ENCODE data around the gene SNRPE. TPM values are rescaled to one million over a fixed set of nuclear protein-coding genes. Genes with fewer than 3 reads are reported as not detected.

Gene SNRPE
- total RNA-seq, 1 experiment from 2014 or later = 326 TPM

- H3K9me3 Mint-ChIP-seq = no peaks in the 10 kb centered on the region
- no peak overlapping the region for H2BK120ac ChIP-seq (ENCODE audit: low read depth, low read length, poor library complexity, severe bottlenecking)
- no peak for TF ChIP-seq CTCF (conservative IDR thresholded peaks at IDR 0.05)
- H4K20me1 ChIP-seq (ENCODE audit: control insufficient read depth, insufficient read depth, insufficient read length) = no peaks in the 10 kb centered on the region
- H4K91ac ChIP-seq (ENCODE audit: insufficient read length, low read depth, low read length) = no peak overlapping the region
- no peaks in the 10 kb centered on the region for H3K27me3 ChIP-seq (ENCODE audit: insufficient read depth, low read length)
- no peak overlapping the region for H3K9ac ChIP-seq (ENCODE audit: extremely low read depth, insufficient read length, low read length)
- no peaks in the 10 kb centered on the region for H3K4me1 ChIP-seq (ENCODE audit: insufficient read depth, low read length)
- H3K18ac ChIP-seq (ENCODE audit: insufficient read length, low read depth, low read length) = no peak overlapping the region
- no peaks in the 10 kb centered on the region for H3K79me1 ChIP-seq (ENCODE audit: insufficient read depth, low read depth, low read length, poor library complexity, severe bottlenecking)
- H4K5ac ChIP-seq (ENCODE audit: insufficient read length, low read depth, low read length) = no peak overlapping the region
- no peak overlapping the region for H3K4ac ChIP-seq (ENCODE audit: low read depth, low read length)
- WGBS (ENCODE audit: extremely low coverage, insufficient read length, low lambda C conversion rate) = no CpG with 5 or more reads among the region's 5 CpGs
- H2BK12ac ChIP-seq (ENCODE audit: insufficient read length, low read depth, low read length) = no peak overlapping the region
- H3K56ac ChIP-seq (ENCODE audit: insufficient read length, low read depth, low read length) = no peak overlapping the region
- peaks cover 36 to 77% (median 71%) of the 10 kb centered on the region in 3 experiments; a peak in 6 of 7 replicates for H3K36me3 Mint-ChIP-seq (ENCODE audit: insufficient read depth in 1 of 3, low read depth in 3 of 3)
- H4K8ac ChIP-seq (replicated peaks; ENCODE audit: insufficient read length, low read depth, low read length) = no peak overlapping the region
- no peaks in the 10 kb centered on the region for H3K79me2 ChIP-seq (ENCODE audit: insufficient read depth, low read length)
- no peak overlapping the region for H3K14ac ChIP-seq (ENCODE audit: insufficient read depth, low read length)
- H3T11ph ChIP-seq (ENCODE audit: low read length) = no peak overlapping the region
- no peaks in the 10 kb centered on the region for H3K4me1 Mint-ChIP-seq
- no peak overlapping the region for H3K27ac Mint-ChIP-seq
- no peak overlapping the region for H2AK5ac ChIP-seq (ENCODE audit: insufficient read length, low read length)
- no peaks in the 10 kb centered on the region for H3K27me3 Mint-ChIP-seq (ENCODE audit: low read depth)
- no peak overlapping the region for H3K23ac ChIP-seq (ENCODE audit: insufficient read length, low read depth, low read length)
- no peak overlapping the region for H2AFZ ChIP-seq (ENCODE audit: low read length)
- H3K4me3 Mint-ChIP-seq = no peak overlapping the region
- DNase-seq = no peak
- no peak overlapping the region for H3K27ac ChIP-seq (ENCODE audit: insufficient read length, low read depth, low read length)
- H2BK20ac ChIP-seq (ENCODE audit: low read depth, low read length, poor library complexity, severe bottlenecking) = no peak overlapping the region
- no peaks in the 10 kb centered on the region for H3K23me2 ChIP-seq (ENCODE audit: insufficient read length, low read depth, low read length, poor library complexity, severe bottlenecking)
- no peak overlapping the region for H2BK15ac ChIP-seq (ENCODE audit: low read depth, low read length)
- no peak overlapping the region for H2BK5ac ChIP-seq (ENCODE audit: insufficient read length, low read length)
- no peaks in the 10 kb centered on the region for H3K9me3 ChIP-seq (ENCODE audit: control insufficient read depth, low read depth, low read length)
- no peak overlapping the region for H3K4me2 ChIP-seq (ENCODE audit: insufficient read depth, insufficient read length, low read length)
These were observed 33.4 kb upstream of the SNRPE start for GRCh38 chr1:203828002-203828401.

Data from H9 (cell line).